Esophagus muscularis mucosa (tissue), 3 donors: ENCODE results near the gene MDM1.

Experiments used
- POLR2A ChIP-seq: fragments of 450-650 bp; IDR thresholded peaks from one replicate; pipeline ENCODE4 v1.6.1; 2017; ENCODE audit warnings: antibody characterized with exemption, moderate library complexity, mild to moderate bottlenecking, low read depth
- POLR2AphosphoS5 ChIP-seq, 2 donors: sonication (generic); formaldehyde crosslinking; IDR thresholded peaks; one replicate each; pipeline ENCODE4 v1.6.1; 2017; ENCODE audit warnings: antibody characterized with exemption in 2 of 2
- TF ChIP-seq, protein P1 (sequence below), 3 experiments: fragments of 200-600 bp in 2 of 3; fragments of 450-650 bp in 1 of 3; sonication (generic) in 2 of 3; IDR thresholded peaks; one replicate each; pipeline ENCODE4 v1.5.1; 2017 to 2019; ENCODE audit warnings: antibody characterized with exemption in 3 of 3, mild to moderate bottlenecking in 2 of 3, moderate library complexity in 1 of 3

DNA sequence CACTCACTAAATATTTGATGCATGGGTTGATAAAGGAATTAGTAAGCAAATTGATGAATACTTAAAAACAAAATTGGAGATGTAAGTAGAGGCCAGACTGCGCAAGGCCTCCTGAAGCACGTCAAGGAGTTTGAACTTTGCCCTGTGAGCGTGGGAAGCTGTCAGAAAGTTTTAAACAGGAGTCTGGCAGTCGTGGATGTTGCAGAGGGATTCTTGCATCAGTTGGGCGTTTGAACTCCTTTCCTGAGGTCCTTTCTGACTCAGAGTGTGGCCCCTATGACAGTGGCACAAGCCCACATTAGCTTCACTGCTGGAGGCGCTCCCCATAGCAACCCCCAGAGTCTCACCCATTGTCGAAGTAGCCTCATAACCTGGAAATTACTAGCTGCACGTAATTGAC lies 60.8 kb downstream of the MDM1 start:
- TF ChIP-seq, protein P1, sequence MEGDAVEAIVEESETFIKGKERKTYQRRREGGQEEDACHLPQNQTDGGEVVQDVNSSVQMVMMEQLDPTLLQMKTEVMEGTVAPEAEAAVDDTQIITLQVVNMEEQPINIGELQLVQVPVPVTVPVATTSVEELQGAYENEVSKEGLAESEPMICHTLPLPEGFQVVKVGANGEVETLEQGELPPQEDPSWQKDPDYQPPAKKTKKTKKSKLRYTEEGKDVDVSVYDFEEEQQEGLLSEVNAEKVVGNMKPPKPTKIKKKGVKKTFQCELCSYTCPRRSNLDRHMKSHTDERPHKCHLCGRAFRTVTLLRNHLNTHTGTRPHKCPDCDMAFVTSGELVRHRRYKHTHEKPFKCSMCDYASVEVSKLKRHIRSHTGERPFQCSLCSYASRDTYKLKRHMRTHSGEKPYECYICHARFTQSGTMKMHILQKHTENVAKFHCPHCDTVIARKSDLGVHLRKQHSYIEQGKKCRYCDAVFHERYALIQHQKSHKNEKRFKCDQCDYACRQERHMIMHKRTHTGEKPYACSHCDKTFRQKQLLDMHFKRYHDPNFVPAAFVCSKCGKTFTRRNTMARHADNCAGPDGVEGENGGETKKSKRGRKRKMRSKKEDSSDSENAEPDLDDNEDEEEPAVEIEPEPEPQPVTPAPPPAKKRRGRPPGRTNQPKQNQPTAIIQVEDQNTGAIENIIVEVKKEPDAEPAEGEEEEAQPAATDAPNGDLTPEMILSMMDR (IDR thresholded peaks at IDR 0.05): no peak
- TF ChIP-seq POLR2AphosphoS5 (IDR thresholded peaks at IDR 0.05): no peak
- TF ChIP-seq POLR2A: no peak
